AG08395 (cell line): Measurements from ENCODE around the gene BST1.
"Not testable (repeated sequence)": the region's sequence is repeated elsewhere in the genome, so short reads cannot be mapped to it uniquely, and the experiment has no call there.

ENCODE experiments used
- DNase-seq: peaks from one replicate; pipeline ENCODE4 v3.0.0; 2012; ENCODE audit warnings: mixed read lengths, low spot score

BST1 gene

GRCh38 chr4:15711762-15712161 is 8.9 kb downstream of the BST1 start:
- DNase-seq, result no peak

DNA sequence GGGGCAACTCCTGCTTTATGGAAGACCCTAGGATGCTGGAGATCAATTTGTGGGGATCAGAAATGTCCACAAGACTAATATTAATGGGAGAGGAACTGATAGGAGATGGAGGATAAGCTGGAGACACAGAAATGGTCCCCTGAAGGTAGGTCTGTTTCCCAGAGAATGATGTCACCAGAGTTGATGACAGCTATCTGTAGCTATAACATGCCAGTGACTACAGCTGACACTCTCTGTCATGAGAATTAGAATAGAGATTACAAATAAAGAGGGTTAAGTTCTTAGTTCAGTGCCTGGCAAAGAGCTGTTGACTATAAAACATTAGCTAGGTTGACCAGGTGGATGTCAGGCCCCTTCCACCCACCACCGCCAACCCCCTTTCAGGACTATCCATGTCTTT is 9.3 kb downstream of the BST1 start:
- DNase-seq, result no peak

GRCh38 chr4:15714141-15714540 is 11.3 kb downstream of the BST1 start:
- DNase-seq, result no peak

DNA sequence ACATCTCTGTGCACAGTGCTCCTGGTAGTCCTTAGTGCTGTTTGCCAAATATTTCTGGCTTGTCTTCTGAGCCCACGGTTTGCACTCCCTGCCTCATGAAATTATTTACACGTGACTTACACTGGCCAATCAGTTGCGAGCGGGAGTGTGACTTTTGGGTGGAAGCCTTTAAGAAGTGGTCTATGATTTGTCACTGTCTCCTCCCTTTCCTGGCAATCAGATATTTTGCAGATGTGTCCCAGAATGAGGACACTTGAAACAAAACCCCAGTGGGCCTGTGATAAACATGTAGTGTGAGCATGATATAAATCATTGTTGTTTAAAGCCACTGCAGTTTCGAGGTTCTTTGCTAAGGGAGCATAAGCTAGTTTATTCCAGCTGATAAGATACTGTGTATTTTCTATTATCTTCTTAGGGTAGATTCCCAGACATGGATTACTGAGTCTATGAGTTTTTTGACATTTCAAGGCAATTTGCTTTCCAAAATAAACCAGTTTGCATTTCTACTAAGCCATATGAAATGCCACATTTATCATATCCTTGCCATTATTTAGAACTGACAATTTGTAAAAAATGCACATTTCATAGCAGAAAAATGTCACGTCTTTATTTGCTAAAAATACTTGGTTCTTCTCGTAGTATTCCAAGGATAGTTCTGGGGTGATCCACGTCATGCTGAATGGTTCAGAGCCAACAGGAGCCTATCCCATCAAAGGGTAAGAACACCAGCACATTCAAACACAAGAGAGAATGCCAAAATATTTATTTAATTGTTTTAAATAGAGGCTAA is 12.0 kb downstream of the BST1 start:
- DNase-seq, result peak; percentile 66

DNA sequence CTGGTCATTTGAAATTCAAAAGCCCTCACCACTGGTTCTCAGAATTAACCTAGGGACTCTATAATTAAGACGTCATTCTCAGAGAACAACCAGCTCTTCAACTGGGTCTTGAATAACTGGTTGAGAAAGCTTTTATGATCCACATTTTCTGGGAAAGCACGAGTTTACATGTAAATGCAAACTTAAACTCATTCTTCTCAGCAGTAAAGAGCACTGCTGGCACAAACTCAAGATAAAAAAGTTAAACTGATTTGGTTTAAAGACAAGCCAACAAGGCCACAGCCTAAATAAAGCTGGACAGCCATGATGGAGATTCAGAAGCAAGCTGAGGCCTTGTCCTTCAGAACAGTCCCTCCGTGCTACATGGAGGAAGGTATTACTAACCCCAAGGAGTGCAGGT is 13.2 kb downstream of the BST1 start:
- DNase-seq, result no peak

DNA sequence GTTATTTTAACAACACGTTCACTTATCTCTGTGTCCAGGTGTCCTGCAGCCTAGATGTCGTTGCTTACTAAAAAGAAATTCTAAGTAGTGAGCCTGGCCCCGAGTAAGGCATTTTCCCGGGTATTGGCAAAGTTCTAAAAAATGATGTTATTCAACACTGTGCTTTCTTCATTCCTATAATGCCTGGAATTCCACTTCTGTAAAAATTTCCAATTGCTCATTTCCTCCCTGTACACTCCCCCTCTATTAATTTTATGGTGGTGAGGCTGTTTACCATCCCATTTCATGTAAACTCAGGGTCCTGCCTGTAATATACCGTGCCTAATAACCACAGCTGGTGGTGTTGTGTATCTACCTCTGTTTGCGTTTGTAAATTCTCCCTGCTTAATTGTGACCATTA is 14.2 kb downstream of the BST1 start:
- DNase-seq, result peak; percentile 67

DNA sequence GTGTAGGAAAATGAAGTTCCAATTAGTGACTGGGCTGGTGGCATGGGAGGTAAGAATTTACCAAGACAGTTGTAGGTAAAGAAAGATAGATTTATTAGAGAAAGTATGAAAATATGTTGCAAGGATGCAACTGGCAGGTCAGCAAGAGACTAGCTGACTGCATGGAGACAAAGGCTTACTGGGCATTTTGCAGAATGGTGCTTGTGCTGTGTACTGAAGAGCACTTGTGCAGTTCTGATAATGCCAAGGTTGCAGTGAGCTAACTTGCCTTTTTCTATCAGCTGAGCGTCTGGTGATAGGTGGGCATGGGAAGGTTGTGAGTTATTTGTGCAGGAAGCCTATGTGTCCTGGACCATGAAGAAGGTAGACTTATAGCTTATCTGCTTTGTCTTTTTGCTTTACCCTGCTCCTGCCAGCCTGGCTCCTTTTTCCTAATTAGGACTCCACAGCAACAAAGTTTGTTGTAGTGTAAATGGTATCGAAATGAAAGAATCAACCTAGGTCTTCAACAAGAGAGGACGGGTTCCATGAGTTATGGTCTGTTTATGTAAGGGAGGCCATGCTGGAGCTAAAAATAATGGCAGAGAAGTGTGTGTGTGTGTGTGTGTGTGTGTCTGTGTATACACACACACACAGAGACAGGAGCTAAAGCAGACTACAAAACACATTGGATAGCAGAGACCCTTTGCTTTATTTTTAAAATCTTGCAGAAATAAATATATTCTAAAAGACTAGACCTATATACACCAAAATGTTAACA is 15.0 kb downstream of the BST1 start:
- DNase-seq, result no peak

DNA sequence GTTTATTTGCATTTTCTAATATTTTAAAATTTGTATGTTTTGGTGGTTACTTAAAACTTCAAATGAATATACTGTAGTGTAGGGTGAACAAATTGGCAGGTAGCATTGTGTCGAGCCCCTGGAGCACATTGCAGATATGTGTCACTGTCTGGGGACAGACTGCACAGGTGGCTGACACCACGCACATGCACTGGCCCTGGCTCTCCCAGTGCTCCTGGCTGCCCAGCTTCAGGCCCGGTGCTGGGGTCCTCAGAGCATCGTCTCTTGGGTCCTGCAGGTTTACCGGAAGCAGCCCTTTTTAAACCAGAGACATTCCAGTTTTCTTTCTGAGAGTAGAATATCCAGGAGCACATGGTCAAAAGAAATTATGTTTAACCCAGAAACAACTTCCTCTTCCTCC is 15.6 kb downstream of the BST1 start:
- DNase-seq, result no peak

DNA sequence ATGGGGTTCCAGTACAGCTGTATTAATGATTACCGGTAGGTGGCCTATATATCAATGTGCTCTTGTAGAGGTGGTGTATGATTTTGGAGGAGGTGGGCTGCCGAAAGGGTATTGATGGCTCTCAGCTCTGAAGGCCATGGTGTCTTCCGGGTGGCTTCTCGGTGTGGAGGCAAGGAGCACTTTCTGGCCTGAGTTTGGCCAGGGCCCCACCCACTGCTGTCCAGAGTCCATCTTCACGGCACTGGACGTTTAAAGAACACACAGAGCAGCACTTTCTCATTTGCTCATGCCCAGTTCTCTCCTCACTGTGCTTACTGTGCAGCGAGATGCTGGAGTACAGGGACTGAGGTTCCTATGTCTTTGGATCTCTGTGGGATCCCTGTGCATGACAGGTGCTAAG is 16.1 kb downstream of the BST1 start:
- no peak for DNase-seq

DNA sequence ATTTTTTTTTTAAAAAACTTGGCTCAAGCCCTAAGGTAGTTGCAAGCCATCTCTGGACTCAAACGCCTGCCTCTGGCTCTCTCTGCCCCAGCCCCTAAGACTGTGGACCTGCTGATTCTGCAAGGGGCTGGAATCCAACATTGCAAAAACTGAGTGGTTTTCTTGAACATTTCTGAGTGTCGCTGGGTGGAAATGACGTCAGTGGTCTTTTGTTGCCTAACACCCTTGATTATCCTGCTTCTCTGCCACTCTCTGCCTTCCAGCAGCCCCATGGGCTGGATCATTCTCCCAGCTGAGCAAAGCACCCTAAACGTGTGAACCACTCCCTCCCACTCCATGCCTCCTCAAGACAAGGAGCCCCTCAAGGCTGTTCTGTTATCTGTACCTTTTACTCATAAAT is 16.6 kb downstream of the BST1 start:
- no peak for DNase-seq

DNA sequence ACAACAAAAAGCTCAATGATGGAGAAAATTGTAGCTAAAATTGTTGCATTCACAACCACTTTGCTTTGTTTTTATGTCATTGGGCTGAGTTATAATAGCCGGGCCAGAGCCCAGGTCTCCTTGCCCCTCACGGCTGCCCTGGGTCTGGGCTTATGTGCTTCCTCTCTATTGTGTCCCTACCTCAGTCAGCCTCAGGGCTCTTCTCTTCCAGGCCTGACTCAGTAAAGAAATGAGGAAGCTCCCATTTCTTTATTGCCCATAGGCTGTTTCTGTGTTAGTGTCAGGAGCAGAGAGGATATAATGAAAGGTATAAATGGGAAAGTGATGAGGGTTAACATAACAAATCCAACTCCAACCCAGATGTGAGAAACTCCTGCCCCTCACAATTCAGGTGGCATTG is 18.0 kb downstream of the BST1 start:
- no peak for DNase-seq

DNA sequence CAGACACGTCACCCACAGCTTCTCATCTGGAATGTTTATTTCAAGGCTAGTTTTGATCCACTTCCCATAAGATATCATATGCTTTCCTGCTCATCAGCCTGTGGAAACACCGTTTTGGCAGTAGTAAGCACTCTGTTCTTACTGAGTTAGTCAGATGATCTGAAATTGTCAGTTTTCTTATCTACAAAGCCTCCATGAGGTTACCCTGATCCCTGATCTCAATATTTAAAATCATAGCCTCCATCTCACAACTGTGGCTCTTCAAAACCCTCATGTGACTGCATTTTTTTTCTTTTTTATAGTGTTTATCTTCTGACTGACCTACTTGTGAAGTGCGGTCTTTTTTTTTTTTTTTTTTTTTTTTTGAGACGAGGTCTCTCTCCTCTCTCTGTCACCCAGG is 22.7 kb downstream of the BST1 start:
- DNase-seq, result no peak

DNA sequence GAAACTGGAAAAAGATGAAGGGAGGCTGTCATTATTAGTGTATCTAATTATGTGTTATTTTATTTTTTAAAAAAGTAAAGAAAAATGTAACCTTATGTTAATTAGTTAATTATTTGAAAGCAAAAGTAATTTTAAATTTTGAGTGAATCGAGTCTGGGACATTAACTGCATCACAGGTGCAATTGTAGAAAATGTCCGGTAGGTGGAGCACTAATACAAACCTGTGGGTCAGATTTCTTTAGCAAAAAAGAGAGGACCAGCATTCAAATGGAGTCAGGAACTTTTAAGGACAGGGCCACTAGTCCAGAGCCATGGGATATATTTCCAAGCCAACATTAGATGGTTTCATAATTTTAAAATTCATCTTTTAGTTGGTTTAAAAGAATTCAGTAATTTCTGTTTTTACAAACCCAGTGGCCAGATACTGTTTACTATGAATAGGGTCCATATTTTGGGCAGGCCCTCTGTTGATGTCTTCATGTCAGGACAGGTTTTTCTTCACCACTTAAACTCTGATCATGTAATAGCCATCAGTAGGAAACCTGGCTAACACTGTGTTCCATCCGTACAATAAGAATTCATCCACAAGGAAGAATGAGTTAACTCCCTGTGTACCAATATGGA is 27.2 kb downstream of the BST1 start:
- peak; percentile 73 for DNase-seq

- DNase-seq, result not testable (repeated sequence)
These were observed 30.2 kb downstream of the BST1 start for GRCh38 chr4:15733061-15733460.

DNA sequence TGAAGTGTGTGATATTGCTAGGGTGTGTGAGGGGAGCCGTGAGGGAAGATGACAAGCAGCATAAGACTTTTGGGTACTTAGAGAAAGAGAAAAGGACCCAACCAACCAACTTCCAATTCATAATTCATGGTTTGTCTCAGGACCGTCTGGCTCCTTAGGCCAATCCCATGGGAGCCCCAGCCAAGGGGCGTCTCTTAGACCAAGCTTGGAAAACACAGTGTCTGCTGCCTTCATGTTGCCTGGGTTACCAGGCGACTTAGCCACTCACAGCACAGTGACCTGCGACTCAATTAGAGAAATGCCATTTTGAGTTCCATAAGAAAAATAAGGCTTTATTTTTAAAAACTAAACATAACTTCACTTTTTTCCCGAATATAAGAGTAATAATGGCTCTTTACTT is 32.7 kb downstream of the BST1 start:
- no peak for DNase-seq

GRCh38 chr4:15736514-15737050 is 33.7 kb downstream of the BST1 start:
- no peak for DNase-seq

GRCh38 chr4:15737255-15737654 is 34.4 kb downstream of the BST1 start:
- no peak for DNase-seq

DNA sequence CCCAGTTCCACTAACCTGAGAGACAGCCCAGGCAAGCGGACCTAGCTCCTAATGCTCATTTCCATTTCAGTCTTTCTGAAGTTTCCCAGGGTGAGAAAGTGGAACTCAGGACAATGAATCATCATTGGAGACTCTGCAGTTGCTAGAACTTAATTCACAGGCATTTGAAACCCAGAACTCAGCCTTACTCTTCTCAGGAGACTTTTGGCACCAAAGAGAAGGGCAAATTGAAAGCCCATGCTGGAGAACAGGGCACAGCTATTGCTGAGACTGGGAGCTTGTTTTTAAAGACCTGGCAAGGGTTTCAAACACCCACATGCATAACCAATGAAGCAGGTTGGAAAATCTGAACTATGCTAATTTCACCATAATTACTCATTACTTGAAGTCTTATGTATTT is 36.0 kb downstream of the BST1 start:
- DNase-seq, result peak; percentile 30

GRCh38 chr4:15740764-15741404 is 38.0 kb downstream of the BST1 start:
- no peak for DNase-seq

GRCh38 chr4:15742083-15742582 is 39.3 kb downstream of the BST1 start:
- DNase-seq, result no peak

GRCh38 chr4:15742637-15743036 is 39.8 kb downstream of the BST1 start:
- no peak for DNase-seq

DNA sequence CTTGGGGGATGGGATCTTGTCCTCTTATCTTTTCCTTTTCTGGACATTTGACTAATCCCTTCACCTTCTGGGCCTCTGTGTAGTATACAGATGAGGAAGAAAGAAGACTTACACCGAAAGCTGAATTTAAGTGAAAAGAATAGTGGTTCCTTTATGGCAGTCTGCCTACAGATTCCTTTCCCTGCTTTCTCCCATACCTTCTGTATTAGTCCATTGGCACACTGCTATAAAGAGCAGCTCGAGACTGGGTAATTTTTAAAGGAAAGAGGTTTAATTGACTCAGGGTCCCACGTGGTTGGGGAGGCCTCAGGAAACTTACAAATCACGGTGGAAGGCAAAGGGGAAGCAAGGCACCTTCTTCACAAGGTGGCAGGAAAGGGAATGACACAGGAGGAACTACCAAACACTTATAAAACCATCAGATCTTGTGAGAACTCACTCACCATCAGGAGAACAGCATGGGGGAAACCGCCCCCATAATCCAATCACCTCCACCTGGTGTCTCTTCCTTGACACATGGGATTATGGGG is 41.2 kb downstream of the BST1 start:
- no peak for DNase-seq
